IPS-18c (cell line): ENCODE measurements around the gene TOR4A.

ENCODE experiments used
- H3K4me3 ChIP-seq: 2 replicates; pipeline ENCODE4 v1.7.0; 2013; ENCODE audit warnings: low read depth, mild to moderate bottlenecking, low read length, moderate library complexity; ENCODE audit not compliant: insufficient read depth
- H3K9me3 ChIP-seq: one replicate; pipeline ENCODE4 v1.6.1; 2013; ENCODE audit warnings: mild to moderate bottlenecking, low read length, moderate library complexity; ENCODE audit not compliant: control insufficient read depth, insufficient read depth

TOR4A gene

DNA sequence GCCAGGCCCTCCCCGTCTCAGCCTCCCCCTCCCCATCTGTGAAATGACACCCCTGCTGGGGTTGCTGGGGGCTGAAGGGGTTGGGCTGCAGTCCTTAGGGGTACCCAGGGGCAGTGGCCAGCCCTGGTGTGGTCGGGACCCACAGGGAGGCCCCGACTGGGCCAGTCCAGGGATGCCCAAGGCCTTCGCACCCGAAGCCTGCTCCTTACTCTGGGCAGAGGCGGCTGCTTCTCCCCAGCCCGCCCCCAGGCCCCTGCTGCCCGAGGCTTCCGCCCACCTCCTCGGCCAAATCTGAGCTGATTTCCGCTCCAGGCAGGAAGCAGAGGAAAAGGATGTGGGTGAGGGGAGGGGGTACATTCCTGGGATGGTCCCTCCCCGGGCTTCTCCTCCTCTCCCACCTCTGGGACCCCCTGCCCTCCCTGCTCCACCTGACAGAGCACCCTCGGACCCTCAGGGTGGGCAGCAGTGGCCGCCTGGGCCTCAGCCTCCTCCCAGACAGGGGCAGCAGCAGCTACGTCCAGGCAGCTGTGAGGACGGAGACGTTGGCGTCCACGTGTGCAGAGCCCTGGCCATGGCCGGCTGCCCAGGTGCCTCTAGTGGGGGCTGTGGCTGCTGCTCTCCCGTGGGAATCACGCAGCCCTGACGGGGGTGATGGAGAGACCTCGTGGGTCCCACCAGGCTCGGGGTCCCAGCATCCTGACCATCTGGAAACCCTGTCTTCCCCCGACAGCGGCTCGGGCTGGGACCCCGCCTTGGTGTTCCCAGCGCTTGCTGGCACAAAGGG lies 28.7 kb downstream of the TOR4A start:
- Histone ChIP-seq H3K9me3 (no peaks in the 10 kb centered on the region), H3K4me3 (no peak overlapping the region)

DNA sequence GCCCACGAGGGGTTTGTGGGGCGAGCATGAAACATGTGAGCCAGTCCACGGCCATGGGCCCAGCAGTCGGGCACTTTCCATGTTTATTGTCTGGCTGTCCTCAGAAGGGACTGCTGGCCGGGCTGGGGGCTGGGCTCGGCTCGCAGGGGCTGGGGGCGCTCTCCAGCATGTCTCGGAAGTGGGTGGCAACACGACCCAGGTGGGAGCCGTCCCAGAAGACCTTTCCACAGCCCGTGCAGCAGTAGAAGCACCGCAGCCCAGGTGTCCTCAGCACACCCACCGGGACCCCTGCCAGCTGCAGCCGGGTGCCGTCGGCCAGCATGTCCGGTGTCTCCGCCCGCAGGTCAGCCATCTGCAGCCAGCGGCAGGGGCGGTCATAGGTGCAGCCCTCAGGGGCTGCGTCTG lies 29.3 kb downstream of the TOR4A start:
- Histone ChIP-seq H3K9me3 (no peaks in the 10 kb centered on the region), H3K4me3 (no peak overlapping the region)

DNA sequence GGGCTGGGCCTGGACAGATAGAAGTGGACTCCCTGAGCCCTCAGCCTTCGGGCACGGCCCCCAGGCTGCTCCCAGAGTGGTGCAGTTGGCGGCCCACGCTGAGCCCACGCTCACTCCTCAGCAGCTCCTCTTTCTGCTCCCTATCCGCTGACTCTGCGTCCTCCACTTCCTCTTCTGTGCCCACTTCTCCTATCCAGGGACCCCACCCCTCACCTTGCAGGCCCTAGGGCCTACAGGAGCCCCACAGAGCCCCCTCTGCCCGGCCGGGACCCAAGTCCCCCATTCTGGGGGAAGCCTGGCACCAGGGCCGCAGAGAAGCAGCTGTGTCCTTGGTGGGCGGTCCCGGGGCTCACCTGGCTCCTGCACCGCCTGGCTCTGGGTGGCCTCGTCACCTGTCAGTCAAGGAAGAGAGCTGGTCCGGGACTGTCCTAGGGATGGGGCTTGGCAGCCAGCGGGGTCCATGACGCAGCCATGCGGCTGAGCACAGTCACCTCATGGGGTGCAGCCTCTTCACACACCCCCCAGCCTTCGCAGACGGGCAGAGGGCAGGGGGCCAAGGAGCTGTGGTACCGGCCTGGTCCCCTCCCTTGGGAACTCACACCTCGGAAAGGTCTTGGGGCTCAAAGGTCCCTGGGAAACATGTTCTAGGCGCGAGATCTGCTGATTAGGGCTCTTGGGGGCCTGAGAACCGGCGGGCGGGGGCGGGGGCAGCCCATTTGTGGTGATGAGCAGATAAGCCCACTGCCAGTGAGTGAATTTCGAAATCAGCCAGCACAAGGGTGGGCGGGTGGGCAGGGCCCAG lies 29.9 kb downstream of the TOR4A start:
- Histone ChIP-seq H3K9me3 (no peaks in the 10 kb centered on the region), H3K4me3 (no peak overlapping the region)

DNA sequence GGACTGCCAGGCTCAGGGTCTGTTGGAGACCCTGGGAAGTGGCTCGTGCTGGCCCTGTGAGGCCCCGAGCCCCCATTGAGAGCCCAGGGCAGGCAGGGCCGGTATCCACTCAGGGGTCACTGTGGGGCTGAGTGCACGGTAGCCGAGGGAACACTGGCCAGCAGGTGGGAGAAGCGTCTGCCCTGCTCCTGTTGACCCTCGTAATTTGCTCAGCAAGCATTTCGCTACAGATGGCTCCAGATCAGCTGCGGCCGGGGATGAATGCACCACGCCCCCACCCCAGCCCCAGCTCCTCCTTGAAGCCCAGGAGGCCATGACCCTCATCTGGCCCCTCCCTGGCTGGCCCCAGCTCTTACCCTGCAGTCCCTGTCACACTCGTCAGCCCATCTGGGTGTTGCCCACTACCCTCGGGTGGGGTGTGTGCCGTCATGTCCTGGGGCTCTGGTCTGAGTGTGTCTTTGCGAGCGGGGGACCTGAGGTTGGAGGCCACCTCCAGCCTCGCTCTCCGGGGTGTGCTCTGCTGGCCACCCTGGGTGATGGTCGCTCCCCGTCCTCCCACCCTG lies 30.6 kb downstream of the TOR4A start:
- H3K9me3 ChIP-seq: no peaks in the 10 kb centered on the region

DNA sequence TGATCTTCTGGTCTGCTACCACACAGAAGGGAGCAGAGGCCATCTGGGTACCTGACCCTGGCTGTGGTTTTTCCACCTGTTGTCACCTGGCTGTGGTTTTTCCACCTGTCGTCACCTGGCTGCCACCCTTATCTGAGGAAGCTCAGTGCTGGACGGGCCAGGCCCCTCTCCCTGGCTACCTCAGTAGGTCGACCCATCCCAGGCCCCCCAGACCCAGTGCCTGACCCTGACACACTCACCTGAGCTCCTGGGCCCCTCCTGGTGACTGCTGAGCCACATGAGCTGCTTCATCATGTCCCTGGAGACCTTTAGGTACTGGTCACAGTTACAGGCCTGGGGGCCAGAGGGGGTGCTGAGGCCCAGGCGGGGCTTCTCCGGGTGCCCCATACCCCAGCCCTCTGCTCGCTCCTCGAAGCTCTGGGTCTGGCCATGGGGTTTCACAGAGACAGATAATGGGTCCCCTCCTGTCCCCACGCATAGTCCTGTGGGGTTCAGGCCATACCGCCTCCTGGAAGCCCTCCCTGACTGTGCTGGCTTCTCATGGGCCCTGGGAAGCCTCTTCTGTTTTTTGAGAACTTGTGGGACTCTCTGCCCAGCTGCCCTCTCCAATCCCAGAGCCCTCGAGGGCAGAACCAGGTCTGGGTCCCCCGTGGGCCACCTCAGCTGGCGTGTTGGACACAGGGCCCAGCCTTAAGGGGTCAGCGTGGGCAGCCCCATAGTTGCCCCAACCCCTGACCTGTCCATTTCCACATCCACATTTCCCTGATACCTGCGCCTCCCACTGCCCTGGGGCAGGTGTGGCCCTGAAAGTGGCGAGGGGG lies 32.1 kb downstream of the TOR4A start:
- no peaks in the 10 kb centered on the region for H3K9me3 ChIP-seq
- no peak overlapping the region for H3K4me3 ChIP-seq

More for the DNA sequence above, 30.6 kb downstream of the TOR4A start:
- no peak overlapping the region for H3K4me3 ChIP-seq

DNA sequence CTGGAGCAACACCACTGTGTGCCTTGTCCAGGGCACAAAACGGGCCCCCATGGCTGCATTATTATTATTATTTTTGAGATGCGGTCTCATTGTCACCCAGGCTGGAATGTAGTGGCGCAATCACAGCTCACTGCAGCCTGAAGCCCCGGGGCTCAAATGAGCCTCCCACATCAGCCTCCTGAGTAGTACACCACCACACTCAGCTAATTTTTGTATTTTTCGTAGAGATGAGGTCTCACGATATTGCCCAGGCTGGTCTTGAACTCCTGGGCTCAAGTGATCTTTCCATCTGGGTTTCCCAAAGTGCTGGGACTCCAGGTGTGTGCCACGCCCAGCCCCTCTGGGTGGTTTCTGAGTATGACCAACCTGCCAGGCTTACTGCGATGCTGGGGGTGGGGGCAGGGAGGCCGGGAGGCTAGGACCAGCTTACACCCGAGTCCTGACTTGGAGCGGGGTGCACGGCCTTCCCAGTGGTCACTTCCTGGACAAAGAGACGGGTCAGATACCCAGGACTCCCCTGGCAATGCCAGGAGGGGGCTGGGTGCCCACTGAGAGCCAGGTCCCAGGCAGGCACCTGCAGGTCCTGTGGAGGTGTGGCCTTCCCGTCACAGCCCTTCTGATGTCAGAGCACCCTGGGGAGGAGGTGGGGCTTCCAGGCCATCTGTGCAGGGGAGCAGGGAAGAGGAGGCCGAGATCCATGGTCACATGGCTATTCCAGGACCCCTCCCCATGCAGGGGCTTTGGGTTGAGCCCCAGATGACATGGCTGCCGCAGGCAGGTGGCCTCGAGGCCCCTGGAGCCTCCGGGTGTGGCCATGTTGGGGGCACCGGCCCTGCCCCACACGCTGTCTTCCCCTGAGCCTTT lies 32.9 kb downstream of the TOR4A start:
- H3K4me3 ChIP-seq: no peak overlapping the region
- no peaks in the 10 kb centered on the region for H3K9me3 ChIP-seq

DNA sequence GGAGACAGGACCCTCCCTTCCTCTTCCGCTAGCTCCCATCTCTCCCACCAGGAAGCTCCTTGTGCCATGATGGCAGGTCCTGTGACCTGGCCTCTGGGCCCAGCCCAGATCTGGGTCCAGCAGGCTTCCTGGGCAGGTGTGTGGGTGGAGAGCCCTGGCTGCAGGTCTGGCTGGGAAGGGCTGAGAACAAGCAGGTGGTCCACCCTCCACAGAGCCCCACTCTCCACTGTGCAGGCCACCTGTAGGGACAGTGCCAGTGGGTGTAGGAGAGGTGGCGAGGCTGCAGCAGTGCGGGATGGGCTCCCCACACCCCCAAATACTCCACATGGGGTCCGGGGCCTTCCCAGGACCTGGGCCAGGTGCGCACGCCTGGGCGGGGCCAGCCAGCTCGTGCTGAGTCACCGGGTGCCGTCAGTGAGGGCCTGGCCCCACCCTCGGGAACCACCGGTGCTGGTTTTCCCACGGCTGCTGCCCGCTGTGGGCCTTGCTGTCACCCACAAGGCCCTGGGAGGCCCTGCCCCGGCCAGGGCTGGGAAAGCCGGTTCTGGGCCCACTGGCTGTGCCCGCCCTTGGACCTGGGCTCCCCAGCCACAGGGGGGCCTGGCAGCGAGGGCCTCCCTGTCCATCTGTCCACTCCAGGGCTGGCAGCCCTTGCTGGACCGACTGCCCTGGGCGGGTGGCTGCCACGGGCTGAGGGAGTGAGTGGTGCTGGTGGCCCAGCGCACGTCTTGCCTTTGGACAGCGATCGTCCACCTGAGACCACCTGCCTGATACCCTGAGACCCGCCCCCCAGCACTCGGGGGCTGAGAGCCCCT lies 33.9 kb downstream of the TOR4A start:
- Histone ChIP-seq H3K4me3 (no peak overlapping the region), H3K9me3 (no peaks in the 10 kb centered on the region)

DNA sequence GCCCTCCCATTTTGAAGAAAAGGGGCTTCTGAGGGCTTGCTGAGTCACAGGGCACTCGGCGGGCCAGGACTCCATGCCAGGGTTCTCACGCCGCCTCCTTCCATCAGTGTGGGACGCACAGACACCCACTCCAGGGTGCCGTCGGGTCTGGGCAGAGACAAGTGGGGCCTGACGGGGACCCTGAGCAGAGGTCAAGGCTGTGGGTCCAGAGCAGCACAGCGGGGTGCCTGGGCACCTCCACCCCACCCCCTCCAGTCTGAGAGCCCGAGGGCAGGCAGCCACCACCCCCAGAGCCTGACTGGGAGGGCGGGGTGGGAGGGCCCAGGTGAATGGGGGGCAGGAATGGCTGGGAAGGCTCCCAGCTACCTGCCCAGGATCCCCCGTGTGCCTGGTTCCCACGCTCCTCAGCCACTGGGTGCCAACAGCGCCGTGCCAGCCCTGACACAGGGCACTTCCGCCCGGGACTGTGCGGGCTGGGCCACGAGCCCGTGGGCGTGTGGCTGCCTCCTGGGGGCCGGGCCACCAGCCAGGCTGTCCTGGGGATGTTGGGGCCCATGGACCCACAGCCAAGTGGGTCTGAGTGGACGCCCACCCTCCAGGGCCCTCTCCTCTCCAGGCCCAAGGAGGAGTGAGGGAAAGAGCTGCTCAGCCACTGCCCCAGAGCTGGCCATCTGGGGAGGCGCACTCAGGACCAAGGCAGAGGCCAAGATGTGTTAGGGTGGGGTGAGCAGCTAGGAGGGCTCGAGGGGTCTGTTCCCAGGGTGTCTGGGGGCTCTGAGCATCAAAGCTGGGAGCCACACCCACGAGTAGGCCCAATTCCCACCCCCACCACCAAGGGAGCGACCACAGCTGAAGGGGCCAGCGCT lies 34.7 kb downstream of the TOR4A start:
- no peak overlapping the region for H3K4me3 ChIP-seq
- H3K9me3 ChIP-seq: no peaks in the 10 kb centered on the region

DNA sequence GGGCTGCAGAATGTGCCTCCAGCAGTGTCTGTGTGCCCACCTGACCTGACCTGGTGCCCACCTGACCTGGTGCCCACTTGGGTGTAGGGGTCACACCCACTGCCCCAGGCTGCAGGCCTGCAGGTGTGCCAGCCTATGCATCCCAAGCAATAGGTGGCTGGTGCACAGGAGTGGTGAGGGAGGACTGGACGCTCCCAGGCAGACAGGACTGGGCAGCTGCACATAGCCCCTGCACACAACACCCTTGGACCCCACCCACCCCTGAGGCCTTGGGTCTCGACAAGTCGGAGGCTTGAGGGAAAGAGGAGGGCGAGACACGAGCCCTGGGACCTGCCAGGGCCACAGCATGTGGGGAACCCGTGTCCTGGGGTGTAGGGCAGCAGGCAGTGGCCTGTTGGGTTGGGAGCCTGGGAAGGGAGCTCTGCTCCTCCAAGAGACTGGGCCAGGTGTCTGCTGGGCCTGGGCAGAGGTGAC lies 35.4 kb downstream of the TOR4A start:
- Histone ChIP-seq H3K9me3 (no peaks in the 10 kb centered on the region), H3K4me3 (no peak overlapping the region)

DNA sequence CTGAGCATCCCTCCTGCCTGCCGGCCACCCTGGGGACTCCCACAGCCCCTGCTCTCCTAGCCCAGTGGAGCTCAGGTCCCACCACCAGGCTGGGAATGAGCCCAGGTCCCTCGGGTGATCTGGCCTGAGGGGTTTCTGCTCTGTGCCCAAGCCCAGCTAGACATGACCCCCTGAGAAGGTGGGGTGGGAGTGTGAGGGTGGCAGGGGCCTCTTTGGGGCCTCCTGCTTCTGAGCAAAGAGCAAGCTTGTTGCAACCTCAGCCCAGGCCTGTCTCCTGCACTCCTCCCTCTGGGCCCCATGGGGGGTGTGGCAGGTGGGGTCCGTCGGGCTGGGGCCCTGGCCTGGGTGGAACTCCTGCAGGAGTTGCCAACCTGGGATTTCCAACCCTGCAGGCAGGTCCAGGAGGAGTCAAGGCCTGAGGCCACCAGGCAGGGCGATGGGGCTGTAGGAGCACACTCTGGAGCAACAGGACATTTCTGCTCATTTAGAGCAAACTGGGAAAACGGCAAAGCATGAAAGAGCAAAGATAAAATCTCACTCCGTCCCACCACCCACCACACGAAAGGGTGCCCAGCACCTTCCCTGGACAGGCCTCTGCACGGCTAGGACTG lies 35.9 kb downstream of the TOR4A start:
- no peak overlapping the region for H3K4me3 ChIP-seq

DNA sequence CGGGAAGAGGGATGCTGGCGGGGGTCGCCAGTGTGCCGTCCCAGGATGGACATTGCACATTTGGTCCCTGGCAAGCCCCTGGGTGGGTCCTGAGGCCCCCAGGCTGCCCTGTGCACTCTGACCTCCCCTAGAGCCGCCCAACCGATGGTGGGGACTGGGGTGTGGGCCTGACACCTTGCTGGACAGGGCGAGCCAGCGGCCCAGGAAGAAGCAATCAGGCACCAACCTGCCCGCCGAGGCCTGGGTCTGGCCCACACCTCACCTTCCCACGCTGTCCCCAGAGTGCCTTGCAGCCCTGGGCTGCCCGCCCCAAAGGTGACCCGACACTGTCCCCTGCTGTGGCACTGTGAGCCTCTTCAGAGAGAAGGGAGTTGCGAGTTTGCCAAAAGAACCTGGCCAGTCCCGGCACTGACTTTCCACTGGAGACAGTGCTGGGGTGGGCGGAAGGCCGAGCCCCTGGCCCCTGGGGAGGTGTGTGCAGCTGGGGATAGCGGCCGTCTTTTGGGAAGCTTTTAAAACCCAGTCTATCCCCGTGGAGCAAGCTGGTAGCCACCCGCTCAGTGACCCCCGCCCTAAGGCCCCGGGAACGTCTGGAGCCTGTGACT lies 36.5 kb downstream of the TOR4A start:
- Histone ChIP-seq H3K4me3 (no peak overlapping the region), H3K9me3 (no peaks in the 10 kb centered on the region)

More for the DNA sequence above, 35.9 kb downstream of the TOR4A start:
- H3K9me3 ChIP-seq: no peaks in the 10 kb centered on the region

DNA sequence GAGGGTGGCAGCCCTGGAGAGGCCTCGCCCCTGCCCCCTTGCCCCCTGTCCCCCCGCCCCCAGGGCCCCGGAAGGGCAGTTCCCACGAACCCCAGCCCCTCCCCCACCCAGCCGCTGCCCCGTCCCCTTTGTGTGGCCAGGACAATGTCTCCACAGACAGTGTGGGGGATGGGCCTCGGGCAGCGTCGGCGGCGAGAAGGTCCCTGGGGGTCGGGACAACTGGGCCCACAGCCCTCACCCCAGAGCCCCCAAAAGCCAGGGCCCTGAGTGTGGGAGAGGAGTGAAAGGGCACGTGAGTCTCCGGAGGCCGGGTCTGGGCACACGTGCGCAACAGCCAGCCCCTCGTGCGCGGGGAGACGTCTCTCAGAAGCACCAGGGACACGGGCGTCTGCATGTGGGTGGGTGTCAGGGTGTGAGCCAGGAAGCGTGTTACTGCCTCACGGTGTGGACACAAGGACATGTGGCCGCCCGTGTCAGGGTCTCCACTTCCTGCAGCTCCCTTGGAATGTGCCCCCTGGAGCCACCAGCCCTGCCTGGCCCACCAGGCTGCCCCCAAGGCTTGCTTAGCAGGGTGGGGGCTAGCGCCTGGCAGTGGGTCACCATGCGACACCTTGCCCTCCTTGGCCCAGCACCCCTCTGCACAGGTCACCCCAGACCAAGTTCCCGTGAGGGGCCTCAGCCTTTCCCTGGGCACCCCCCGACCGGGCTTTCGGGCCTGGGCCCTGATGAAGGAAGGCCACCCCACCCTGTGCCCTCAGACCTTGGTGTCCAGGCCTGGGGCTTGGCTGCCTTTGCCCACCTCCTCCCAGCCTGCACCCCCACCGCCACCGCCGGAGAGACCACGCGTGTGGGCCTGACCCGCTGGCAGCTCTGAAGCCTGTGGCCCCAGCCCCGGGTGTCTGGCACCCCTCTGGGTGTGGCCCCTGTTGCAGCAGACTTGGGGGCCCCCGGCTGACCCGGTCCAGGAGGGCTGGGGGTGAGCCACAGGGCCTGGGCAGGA lies 37.3 kb downstream of the TOR4A start:
- Histone ChIP-seq H3K9me3 (no peaks in the 10 kb centered on the region), H3K4me3 (no peak overlapping the region; the same call in 1 of the 2 replicates)

DNA sequence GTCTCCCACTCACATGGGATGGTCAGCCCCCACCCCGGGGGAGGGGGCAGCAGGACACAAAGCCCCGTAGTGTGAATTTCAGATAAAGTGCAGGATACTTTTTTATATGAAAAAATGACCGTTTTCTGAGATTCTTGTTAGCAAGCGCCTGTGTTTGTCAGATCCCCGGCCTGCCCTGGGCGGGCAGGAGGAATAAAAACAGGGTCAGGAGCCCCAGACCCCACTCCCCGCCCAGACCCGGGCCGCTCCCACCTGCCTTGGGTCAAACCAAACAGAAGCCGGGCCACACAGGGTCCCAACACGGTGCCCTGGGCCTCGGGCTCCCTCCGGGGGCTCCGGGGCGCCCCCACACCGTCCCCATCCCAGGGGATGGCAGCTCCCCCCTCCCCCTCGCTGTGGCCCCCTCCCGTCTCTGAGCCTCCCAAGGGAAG lies 38.1 kb downstream of the TOR4A start:
- H3K9me3 ChIP-seq: no peaks in the 10 kb centered on the region
- no peak overlapping the region for H3K4me3 ChIP-seq
